IMR-90 (cell line): ENCODE results near the gene FXR2. TPM values are rescaled to one million over a fixed set of nuclear protein-coding genes. Genes with fewer than 3 reads are reported as not detected.

Experiments used
- ATAC-seq: fragments of 200-7000 bp; cut with Tn5 transposase; 2 replicates; pipeline ENCODE4 v1.9.1; 2020; ENCODE audit warnings: low read depth, mild to moderate bottlenecking, moderate library complexity
- BruUV-seq: library from RNA; stranded (reverse); fragments of 400-500 nt; replicated peaks from 2 replicates; lab custom pipeline; 2021; lab: Mats Ljungman, UMichigan
- CTCF ChIA-PET: fragments of 300-600 bp; formaldehyde crosslinking; extraction: SDS; loops from one replicate; lab custom pipeline; 2021; ENCODE audit warnings: antibody characterized with exemption; lab: Yijun Ruan, JAX
- POLR2A ChIA-PET: fragments of 300-600 bp; sonication (Branson Sonifier 250); formaldehyde crosslinking; loops from one replicate; lab custom pipeline; 2022; ENCODE audit warnings: antibody characterized with exemption; ENCODE audit not compliant: unreplicated experiment; lab: Charles Lee
- DNase-seq: peaks from one replicate; pipeline ENCODE4 v3.0.0; 2013
- H2AFZ ChIP-seq: replicated peaks from 2 replicates; pipeline ENCODE3; 2013; ENCODE audit warnings: low read length, mild to moderate bottlenecking; ENCODE audit not compliant: poor library complexity
- H2AK5ac ChIP-seq: 2 replicates; pipeline ENCODE4 v1.6.1; 2013; ENCODE audit warnings: low read depth, low read length, inconsistent platforms
- H2AK9ac ChIP-seq: replicated peaks from 2 replicates; pipeline ENCODE3; 2013; ENCODE audit warnings: mild to moderate bottlenecking, low read depth, low read length, moderate library complexity; ENCODE audit not compliant: poor library complexity
- H2BK120ac ChIP-seq: 2 replicates; pipeline ENCODE4 v1.6.1; 2013; ENCODE audit warnings: low read depth, low read length, inconsistent platforms
- H2BK15ac ChIP-seq: 3 replicates; pipeline ENCODE4 v1.6.1; 2013; ENCODE audit warnings: low read depth, low read length, inconsistent platforms
- H2BK20ac ChIP-seq: 2 replicates; pipeline ENCODE4 v1.6.1; 2013; ENCODE audit warnings: low read depth, mild to moderate bottlenecking, inconsistent platforms, low read length, moderate library complexity
- H2BK5ac ChIP-seq: 2 replicates; pipeline ENCODE4 v1.6.1; 2013; ENCODE audit warnings: mild to moderate bottlenecking, low read depth, low read length, inconsistent platforms; ENCODE audit not compliant: poor library complexity, severe bottlenecking
- H3K14ac ChIP-seq: replicated peaks from 2 replicates; pipeline ENCODE4 v1.6.1; 2013; ENCODE audit warnings: low read depth, low read length, inconsistent platforms
- H3K18ac ChIP-seq: 2 replicates; pipeline ENCODE4 v1.6.1; 2013; ENCODE audit warnings: low read depth, low read length, control low read depth
- H3K23ac ChIP-seq: 2 replicates; pipeline ENCODE4 v1.6.1; 2013; ENCODE audit warnings: low read depth, low read length, inconsistent platforms
- H3K27ac ChIP-seq: 2 replicates; pipeline ENCODE4 v1.5.1; 2013; ENCODE audit warnings: mild to moderate bottlenecking, control low read depth, low read length; ENCODE audit not compliant: insufficient read depth
- H3K27me3 ChIP-seq: 2 replicates; pipeline ENCODE4 v1.6.1; 2013; ENCODE audit warnings: low read length; ENCODE audit not compliant: control insufficient read depth, insufficient read depth
- H3K36me3 ChIP-seq: 2 replicates; pipeline ENCODE4 v1.6.1; 2013; ENCODE audit warnings: low read length, mixed read lengths; ENCODE audit not compliant: control insufficient read depth, insufficient read depth
- H3K4ac ChIP-seq: 2 replicates; pipeline ENCODE4 v1.6.1; 2013; ENCODE audit warnings: low read depth, low read length, inconsistent platforms
- H3K4me1 ChIP-seq: 2 replicates; pipeline ENCODE4 v1.6.1; 2013; ENCODE audit warnings: low read length, mixed read lengths; ENCODE audit not compliant: control insufficient read depth, insufficient read depth
- H3K4me2 ChIP-seq: 2 replicates; pipeline ENCODE4 v1.6.1; 2013; ENCODE audit warnings: low read depth, mild to moderate bottlenecking, control low read depth, low read length, moderate library complexity
- H3K4me3 ChIP-seq: 2 replicates; pipeline ENCODE4 v1.5.1; 2013; ENCODE audit warnings: low read depth, mild to moderate bottlenecking, control low read depth, low read length, moderate library complexity; ENCODE audit not compliant: insufficient read depth
- H3K56ac ChIP-seq: 2 replicates; pipeline ENCODE4 v1.6.1; 2013; ENCODE audit warnings: low read length, inconsistent platforms; ENCODE audit not compliant: insufficient read depth; ENCODE audit errors: extremely low read depth
- H3K79me1 ChIP-seq, 2 experiments: 2 replicates each; pipeline ENCODE4 v1.6.1; 2013; ENCODE audit warnings: low read length in 2 of 2, inconsistent platforms in 1 of 2, low read depth in 1 of 2
- H3K9ac ChIP-seq: 2 replicates; pipeline ENCODE4 v1.6.1; 2013; ENCODE audit warnings: low read depth, low read length, control low read depth
- H3K9me1 ChIP-seq: 2 replicates; pipeline ENCODE4 v1.6.1; 2013; ENCODE audit warnings: low read length, inconsistent platforms; ENCODE audit not compliant: insufficient read depth
- H3K9me3 ChIP-seq: 2 replicates; pipeline ENCODE4 v1.6.1; 2013; ENCODE audit warnings: low read length; ENCODE audit not compliant: control insufficient read depth, insufficient read depth
- H4K20me1 ChIP-seq: 2 replicates; pipeline ENCODE4 v1.6.1; 2013; ENCODE audit warnings: low read length, inconsistent platforms; ENCODE audit not compliant: insufficient read depth
- H4K5ac ChIP-seq: 2 replicates; pipeline ENCODE4 v1.6.1; 2013; ENCODE audit warnings: mild to moderate bottlenecking, low read depth, low read length, control low read depth
- H4K8ac ChIP-seq, 2 experiments: 2 replicates each; pipeline ENCODE4 v1.6.1; 2013; ENCODE audit warnings: low read depth in 2 of 2, low read length in 2 of 2, control low read depth in 1 of 2, inconsistent platforms in 1 of 2
- H4K91ac ChIP-seq: 2 replicates; pipeline ENCODE4 v1.6.1; 2013; ENCODE audit warnings: low read depth, low read length, inconsistent platforms; ENCODE audit not compliant: insufficient read depth
- BHLHE40 ChIP-seq: fragments of 150-350 bp; IDR thresholded peaks from 2 replicates; pipeline ENCODE4 v1.6.1; 2016; ENCODE audit warnings: mild to moderate bottlenecking, low read depth, low read length
- CEBPB ChIP-seq: IDR thresholded peaks from 2 replicates; pipeline ENCODE4 v1.6.1; 2012; ENCODE audit warnings: low read depth, low read length, improper control_type of control experiment
- CHD1 ChIP-seq: IDR thresholded peaks from 2 replicates; pipeline ENCODE4 v1.6.1; 2012; ENCODE audit warnings: low read depth, low read length, improper control_type of control experiment
- CTCF ChIP-seq: conservative IDR thresholded peaks from 2 replicates; pipeline ENCODE4 v1.5.1; 2012; ENCODE audit warnings: mild to moderate bottlenecking, low read depth, low read length, improper control_type of control experiment
- ELK1 ChIP-seq: fragments of 150-350 bp; IDR thresholded peaks from 2 replicates; pipeline ENCODE4 v1.6.1; 2016; ENCODE audit warnings: low read depth, mild to moderate bottlenecking, low read length, moderate library complexity, borderline replicate concordance
- FOS ChIP-seq: fragments of 150-350 bp; IDR thresholded peaks from 2 replicates; pipeline ENCODE4 v1.6.1; 2016; ENCODE audit warnings: low read depth, low read length
- MAFK ChIP-seq: IDR thresholded peaks from 2 replicates; pipeline ENCODE4 v1.6.1; 2012; ENCODE audit warnings: low read depth, low read length, improper control_type of control experiment
- MAZ ChIP-seq: IDR thresholded peaks from 2 replicates; pipeline ENCODE4 v1.6.1; 2012; ENCODE audit warnings: low read depth, mild to moderate bottlenecking, low read length, improper control_type of control experiment, moderate library complexity, borderline replicate concordance
- MXI1 ChIP-seq: IDR thresholded peaks from 2 replicates; pipeline ENCODE4 v1.6.1; 2012; ENCODE audit warnings: low read depth, mild to moderate bottlenecking, low read length, moderate library complexity, borderline replicate concordance
- POLR2A ChIP-seq: IDR thresholded peaks from 2 replicates; pipeline ENCODE4 v1.6.1; 2012; ENCODE audit warnings: mild to moderate bottlenecking, low read depth, low read length
- RAD21 ChIP-seq: IDR thresholded peaks from 2 replicates; pipeline ENCODE4 v1.6.1; 2012; ENCODE audit warnings: low read length, improper control_type of control experiment
- RCOR1 ChIP-seq: IDR thresholded peaks from 2 replicates; pipeline ENCODE4 v1.6.1; 2012; ENCODE audit warnings: mild to moderate bottlenecking, low read length, improper control_type of control experiment; ENCODE audit not compliant: insufficient replicate concordance
- SMC3 ChIP-seq: fragments of 150-350 bp; IDR thresholded peaks from 2 replicates; pipeline ENCODE4 v1.6.1; 2016; ENCODE audit warnings: low read depth, mild to moderate bottlenecking, antibody characterized with exemption, low read length, moderate library complexity
- USF2 ChIP-seq: fragments of 150-350 bp; IDR thresholded peaks from 2 replicates; pipeline ENCODE4 v1.6.1; 2017; ENCODE audit warnings: mild to moderate bottlenecking, antibody characterized with exemption, low read length, low read depth
- WGBS, 2 experiments: methylation state at CpG; one replicate each; pipeline versions ENCODE4 v1.1.5 to v1.1.7; 2013; ENCODE audit warnings: missing lambda C conversion rate in 2 of 2; ENCODE audit not compliant: insufficient read length in 1 of 2; ENCODE audit errors: extremely low coverage in 2 of 2; 5-methylcytosine and 5-hydroxymethylcytosine counted together
- dilution Hi-C: fragments of 300-500 bp; cut with HindIII; formaldehyde crosslinking; loops from one replicate; pipeline ENCODE4 v1.14.3; 2018; ENCODE audit warnings: low sequenced_read_pairs; ENCODE audit not compliant: unreplicated experiment
- in situ Hi-C: fragments of 300-500 bp; cut with MboI; formaldehyde crosslinking; loops from 3 replicates; pipeline ENCODE4 v1.14.3; 2019; ENCODE audit warnings: low sequenced_read_pairs, inconsistent platforms, mixed read lengths
- intact Hi-C: fragments of 100-400 bp; cut with micrococcal nuclease; formaldehyde crosslinking; loops from 2 replicates; pipeline ENCODE4 v1.10.0; 2022
- polyA plus RNA-seq, 3 experiments: library from polyadenylated mRNA; depleted of rRNA; stranded (reverse); fragments of >200 nt; gene quantifications; 2 replicates each; pipeline ENCODE4 v1.2.3, GENCODE V29; 2012; ENCODE audit warnings: low replicate concordance in 1 of 3
- total RNA-seq: library from RNA; depleted of rRNA; stranded (reverse); fragments of >200 nt; gene quantifications from 2 replicates; pipeline ENCODE4 v1.2.3, GENCODE V29; 2012

Gene FXR2
- total and polyA plus RNA-seq, 2 of the 4 experiments (the other 2 are of a cell fraction) = 39.1 to 55.9 TPM

GRCh38 chr17:7582396-7583252 is 32.1 kb downstream of the FXR2 start:
- H2BK20ac ChIP-seq = no peak overlapping the region
- TF ChIP-seq CEBPB (no peak), MAZ (no peak), USF2 (no peak), BHLHE40 (no peak), POLR2A (no peak), CTCF (no peak), MXI1 (no peak), ELK1 (no peak), MAFK (no peak), RAD21 (no peak), CHD1 (no peak), FOS (no peak), SMC3 (no peak), RCOR1 (no peak)

More at GRCh38 chr17:7582396-7583252, 32.1 kb downstream of the FXR2 start:
- Histone ChIP-seq H3K4me1 (peaks cover 35% of the 10 kb centered on the region), H2AK5ac (peak overlapping the region; percentile 92), H4K8ac (peak overlapping the region; percentile 63 to 95), H3K27ac (peak overlapping the region; percentile 93), H4K20me1 (peaks cover 27% of the 10 kb centered on the region), H4K5ac (peak overlapping the region; percentile 95), H3K36me3 (peaks cover 24% of the 10 kb centered on the region), H3K4me3 (no peak overlapping the region), H3K9ac (no peak overlapping the region), H3K56ac (no peak overlapping the region), H2BK120ac (peak overlapping the region; percentile 65; the same call in 1 of the 2 replicates), H2BK15ac (no peak overlapping the region), H3K23ac (0 out of 2 replicates have a peak overlapping the region, but pooled peaks have one; percentile 27), H3K9me1 (peaks cover 30% of the 10 kb centered on the region), H3K79me1 (peaks cover 20 to 79% of the 10 kb centered on the region in 2 experiments), H2BK5ac (peak overlapping the region; percentile 87), H3K4ac (peak overlapping the region; percentile 95), H2AFZ (peak overlapping the region; percentile 99), H3K14ac (peak overlapping the region; percentile 58), H4K91ac (peak overlapping the region; percentile 97), H3K27me3 (no peaks in the 10 kb centered on the region), H3K9me3 (no peaks in the 10 kb centered on the region), H3K18ac (peak overlapping the region; percentile 10), H3K4me2 (peak overlapping the region; percentile 51), H2AK9ac (peak overlapping the region; percentile 100)
- DNase-seq (no peak), ATAC-seq (no peak)
- CTCF ChIA-PET = no interaction called here
- in situ Hi-C loops (no loop called here), dilution Hi-C loops (no loop called here), intact Hi-C loops (no loop called here)
- WGBS, 2 experiments = 92% methylated on average over 15 of the region's 36 CpGs; no CpG with 5 or more reads in 1 of the 2 experiments
- no TSS peak for BruUV-seq
- POLR2A ChIA-PET = interaction anchor here (0.6 to 1.0 kb wide), 3 partner anchors 14 to 97 kb away, joined by 3 read pairs; no protein-coding TSS in a partner anchor
